Loucy (cell line): ENCODE data around the gene PNLIPRP2.

ENCODE experiments used
- H2AFZ ChIP-seq: fragments of 200-600 bp; sonication (generic); 2 replicates; pipeline ENCODE4 v1.6.0; 2016; ENCODE audit warnings: antibody characterized with exemption, mild to moderate bottlenecking, low read length, moderate library complexity
- H3F3A ChIP-seq: fragments of 200-600 bp; 2 replicates; pipeline ENCODE4 v1.6.0; 2016; ENCODE audit warnings: antibody characterized with exemption, low read depth, mild to moderate bottlenecking
- H3K27me3 ChIP-seq: fragments of 200-600 bp; sonication (generic); 2 replicates; pipeline ENCODE4 v1.6.1; 2014; ENCODE audit warnings: low read length, mild to moderate bottlenecking; ENCODE audit not compliant: insufficient read depth, poor library complexity, severe bottlenecking
- H3K36me3 ChIP-seq: fragments of 200-600 bp; sonication (generic); 2 replicates; pipeline ENCODE4 v1.6.1; 2016; ENCODE audit warnings: low read length; ENCODE audit not compliant: insufficient read depth
- H3K4me1 ChIP-seq: fragments of 200-600 bp; sonication (generic); 2 replicates; pipeline ENCODE4 v1.5.1; 2014; ENCODE audit warnings: low read length, mild to moderate bottlenecking; ENCODE audit not compliant: insufficient read depth, poor library complexity, severe bottlenecking
- H3K4me2 ChIP-seq: fragments of 200-600 bp; sonication (generic); 2 replicates; pipeline ENCODE4 v1.6.0; 2014; ENCODE audit warnings: antibody characterized with exemption, low read length, low read depth, mild to moderate bottlenecking; ENCODE audit not compliant: poor library complexity, severe bottlenecking
- H3K4me3 ChIP-seq: fragments of 200-600 bp; sonication (generic); 2 replicates; pipeline ENCODE4 v1.5.1; 2014; ENCODE audit warnings: low read length, mild to moderate bottlenecking, mixed read lengths; ENCODE audit not compliant: poor library complexity, severe bottlenecking
- H3K79me2 ChIP-seq: fragments of 200-600 bp; sonication (generic); 2 replicates; pipeline ENCODE4 v1.6.1; 2014; ENCODE audit warnings: low read length; ENCODE audit not compliant: insufficient read depth
- H3K9ac ChIP-seq: fragments of 200-600 bp; sonication (generic); 2 replicates; pipeline ENCODE4 v1.6.0; 2014; ENCODE audit warnings: mild to moderate bottlenecking, low read depth, low read length, moderate library complexity; ENCODE audit not compliant: poor library complexity, severe bottlenecking
- H3K9me2 ChIP-seq: fragments of 200-600 bp; sonication (generic); replicated peaks from 2 replicates; pipeline ENCODE4 v1.6.1; 2016; ENCODE audit warnings: low read depth, low read length, mixed read lengths
- H3K9me3 ChIP-seq: fragments of 200-600 bp; sonication (generic); 2 replicates; pipeline ENCODE4 v1.6.1; 2014; ENCODE audit warnings: mild to moderate bottlenecking, antibody characterized with exemption, low read length, low read depth; ENCODE audit not compliant: insufficient read depth
- H4K20me1 ChIP-seq: fragments of 200-600 bp; sonication (generic); 2 replicates; pipeline ENCODE4 v1.6.0; 2014; ENCODE audit warnings: antibody characterized with exemption, low read length, mild to moderate bottlenecking; ENCODE audit not compliant: insufficient read depth, poor library complexity, severe bottlenecking
- CTCF ChIP-seq: fragments of 200-600 bp; sonication (generic); conservative IDR thresholded peaks from 2 replicates; pipeline ENCODE4 v1.5.1; 2014; ENCODE audit warnings: mild to moderate bottlenecking, antibody characterized with exemption, low read length
- EZH2phosphoT487 ChIP-seq: fragments of 200-600 bp; IDR thresholded peaks from 2 replicates; pipeline ENCODE4 v1.6.1; 2018; ENCODE audit warnings: antibody characterized with exemption, mild to moderate bottlenecking, moderate library complexity, borderline replicate concordance

The PNLIPRP2 gene

GRCh38 chr10:116593139-116593740 is 27.5 kb upstream of the PNLIPRP2 start:
- no peak for TF ChIP-seq EZH2phosphoT487
- TF ChIP-seq CTCF, result no peak
- no peak overlapping the region for H3K4me2 ChIP-seq
- no peaks in the 10 kb centered on the region for H3K4me1 ChIP-seq
- H2AFZ ChIP-seq, result no peak overlapping the region
- H4K20me1 ChIP-seq, result no peaks in the 10 kb centered on the region
- H3K36me3 ChIP-seq, result no peaks in the 10 kb centered on the region
- H3K9ac ChIP-seq, result no peak overlapping the region
- no peak overlapping the region for H3K4me3 ChIP-seq
- H3K9me3 ChIP-seq, result no peaks in the 10 kb centered on the region
- H3K9me2 ChIP-seq, result no peaks in the 10 kb centered on the region
- no peaks in the 10 kb centered on the region for H3F3A ChIP-seq
- H3K79me2 ChIP-seq, result no peaks in the 10 kb centered on the region
- H3K27me3 ChIP-seq, result no peaks in the 10 kb centered on the region

- H3K36me3 ChIP-seq, result no peaks in the 10 kb centered on the region
- TF ChIP-seq CTCF, result no peak
- TF ChIP-seq EZH2phosphoT487, result no peak
- no peaks in the 10 kb centered on the region for H3K4me1 ChIP-seq
- no peak overlapping the region for H2AFZ ChIP-seq
- no peak overlapping the region for H3K4me2 ChIP-seq
- H3F3A ChIP-seq, result no peaks in the 10 kb centered on the region
- no peaks in the 10 kb centered on the region for H3K9me2 ChIP-seq
- H3K9me3 ChIP-seq, result no peaks in the 10 kb centered on the region
- no peaks in the 10 kb centered on the region for H4K20me1 ChIP-seq
- H3K79me2 ChIP-seq, result no peaks in the 10 kb centered on the region
- no peaks in the 10 kb centered on the region for H3K27me3 ChIP-seq
- H3K9ac ChIP-seq, result no peak overlapping the region
- H3K4me3 ChIP-seq, result no peak overlapping the region
Observed at GRCh38 chr10:116594525-116595035, 26.2 kb upstream of the PNLIPRP2 start.

- no peaks in the 10 kb centered on the region for H3K4me1 ChIP-seq
- no peak overlapping the region for H3K4me2 ChIP-seq
- no peaks in the 10 kb centered on the region for H3K9me3 ChIP-seq
- no peak for TF ChIP-seq EZH2phosphoT487
- TF ChIP-seq CTCF, result no peak
- H3K9ac ChIP-seq, result no peak overlapping the region
- H4K20me1 ChIP-seq, result no peaks in the 10 kb centered on the region
- H2AFZ ChIP-seq, result no peak overlapping the region
- no peak overlapping the region for H3K4me3 ChIP-seq
- no peaks in the 10 kb centered on the region for H3K79me2 ChIP-seq
- no peaks in the 10 kb centered on the region for H3K36me3 ChIP-seq
- no peaks in the 10 kb centered on the region for H3F3A ChIP-seq
- no peaks in the 10 kb centered on the region for H3K9me2 ChIP-seq
- H3K27me3 ChIP-seq, result no peaks in the 10 kb centered on the region
Observed at GRCh38 chr10:116596062-116596461, 24.7 kb upstream of the PNLIPRP2 start.
